ENCODE measurements around the gene PARP1.

- TF ChIP-seq POLR2AphosphoS5 (IDR thresholded peaks at IDR 0.05) (no peak), CTCF (IDR thresholded peaks at IDR 0.05) (no peak)
Observed at GRCh38 chr1:226342656-226343055, 65.2 kb downstream of the PARP1 start.
